Retinal pigment epithelial cell (primary cell): ENCODE measurements around the gene CACNB1.
"Not testable (repeated sequence)": the region's sequence is repeated elsewhere in the genome, so short reads cannot be mapped to it uniquely, and the experiment has no call there.

Experiments used
- DNase-seq: peaks from one replicate; pipeline ENCODE4 v3.0.0-alpha.2; 2010; ENCODE audit warnings: low read depth
- H3K4me3 ChIP-seq: 2 replicates; pipeline ENCODE4 v1.5.1; 2011; ENCODE audit warnings: mild to moderate bottlenecking, low read length, control low read depth, moderate library complexity
- CTCF ChIP-seq: conservative IDR thresholded peaks from 2 replicates; pipeline ENCODE4 v1.5.1; 2011; ENCODE audit warnings: low read depth, low read length, control low read depth, inconsistent platforms

CACNB1 gene

DNA sequence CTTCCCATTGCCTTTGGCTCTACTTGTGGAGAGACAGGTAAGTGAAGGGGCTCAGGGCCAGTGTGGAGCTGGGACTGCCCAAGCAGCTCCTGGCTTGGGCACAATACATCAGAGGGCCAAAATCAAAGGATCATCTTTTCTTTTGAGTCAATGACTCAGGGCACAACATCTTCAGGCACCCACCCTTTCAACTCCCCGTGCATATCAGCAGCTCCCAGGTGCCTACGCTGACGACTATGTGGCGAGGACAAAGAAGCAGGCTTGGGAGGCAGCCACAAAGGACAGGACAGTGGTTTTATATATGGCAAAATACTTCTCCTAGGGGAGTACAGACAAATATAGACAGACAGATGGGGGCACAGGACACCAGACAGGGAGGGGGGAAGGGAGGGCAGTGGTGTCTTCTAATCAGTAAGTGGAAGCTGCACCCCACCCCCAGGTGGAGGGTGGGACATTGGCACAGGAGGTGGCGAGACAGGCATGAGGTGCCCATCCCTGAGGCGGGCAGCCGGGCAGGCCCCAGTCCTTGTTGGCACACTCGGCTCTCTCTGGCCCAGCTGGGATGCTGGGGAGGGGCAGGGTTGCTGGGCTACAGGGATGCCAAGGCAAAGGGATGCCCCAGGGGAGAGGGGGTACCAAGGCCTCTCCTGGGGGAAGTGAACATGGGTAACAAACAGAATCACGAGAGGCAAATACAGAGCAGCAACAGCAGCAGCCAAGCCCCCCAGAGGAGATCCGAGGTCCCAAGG lies 23.8 kb downstream of the CACNB1 start:
- TF ChIP-seq CTCF = no peak
- no peak overlapping the region for H3K4me3 ChIP-seq
- DNase-seq = no peak

DNA sequence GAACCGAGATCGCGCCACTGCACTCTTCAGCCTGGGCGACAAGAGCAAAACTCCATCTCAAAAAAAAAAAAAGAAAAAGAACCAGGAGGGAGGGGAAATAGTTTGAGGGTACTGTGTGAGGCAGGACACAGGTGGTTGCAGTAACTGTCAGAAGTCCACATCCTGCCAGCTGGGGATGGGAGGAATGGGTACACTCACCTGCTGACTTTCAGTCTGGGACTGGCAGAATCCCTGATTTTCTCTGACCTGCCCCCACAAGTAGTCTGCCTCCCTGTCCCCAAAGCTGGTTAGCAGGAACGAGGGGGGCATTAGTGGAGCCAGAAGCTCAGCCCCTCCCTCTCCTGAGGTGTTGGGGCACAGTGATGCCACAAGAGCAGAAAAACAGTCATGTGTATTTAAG lies 24.4 kb downstream of the CACNB1 start:
- no peak overlapping the region for H3K4me3 ChIP-seq
- DNase-seq = no peak
- no peak for TF ChIP-seq CTCF

DNA sequence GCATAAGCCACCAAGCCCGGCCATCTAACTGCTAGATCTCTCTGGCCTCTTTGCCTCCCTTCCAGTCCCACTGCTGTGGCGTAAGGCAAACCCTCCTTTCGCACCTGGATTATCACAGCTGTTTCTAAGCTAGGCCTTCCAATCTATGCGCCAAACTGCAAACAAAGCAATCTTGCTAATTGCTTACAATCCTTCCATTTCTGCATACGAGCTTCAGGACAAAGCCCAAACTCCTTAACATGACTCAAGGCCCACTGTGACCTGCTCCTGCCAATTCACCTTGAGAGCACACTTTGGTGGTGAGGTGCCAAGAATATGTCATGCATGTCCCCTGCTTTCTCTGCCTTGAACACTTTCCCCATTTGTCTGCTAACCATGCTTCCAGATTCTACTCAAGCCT lies 25.5 kb downstream of the CACNB1 start:
- no peak for DNase-seq
- no peak overlapping the region for H3K4me3 ChIP-seq
- TF ChIP-seq CTCF = no peak

GRCh38 chr17:39170558-39170957 lies 26.9 kb downstream of the CACNB1 start:
- H3K4me3 ChIP-seq = no peak overlapping the region
- no peak for DNase-seq
- no peak for TF ChIP-seq CTCF

- no peak for DNase-seq
- H3K4me3 ChIP-seq = no peak overlapping the region
- TF ChIP-seq CTCF = no peak
Measured at GRCh38 chr17:39170109-39170508, 27.4 kb downstream of the CACNB1 start.

DNA sequence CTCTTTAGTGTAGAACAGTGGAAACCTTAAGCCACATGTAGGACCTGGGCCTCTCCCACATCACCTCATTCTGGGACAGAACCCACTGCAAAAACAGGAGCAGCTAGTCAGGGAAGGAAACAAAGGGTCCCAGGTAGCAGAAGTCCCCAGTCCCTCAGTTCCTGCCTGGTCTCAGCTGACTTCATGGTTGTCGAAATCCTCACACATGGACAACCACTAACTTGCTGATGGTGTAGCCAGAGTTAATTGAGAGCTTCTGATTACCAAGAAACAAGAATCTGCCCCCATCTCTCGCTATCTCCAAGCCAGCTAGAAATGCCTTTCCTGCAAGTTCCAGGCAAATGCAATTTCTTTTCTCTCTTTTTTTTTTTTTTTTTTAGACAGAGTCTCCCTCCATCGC lies 28.0 kb downstream of the CACNB1 start:
- no peak for TF ChIP-seq CTCF
- H3K4me3 ChIP-seq = no peak overlapping the region
- no peak for DNase-seq

GRCh38 chr17:39169101-39169500 lies 28.4 kb downstream of the CACNB1 start:
- DNase-seq = no peak
- TF ChIP-seq CTCF = no peak
- no peak overlapping the region for H3K4me3 ChIP-seq

GRCh38 chr17:39168503-39168902 lies 29.0 kb downstream of the CACNB1 start:
- DNase-seq, H3K4me3 ChIP-seq: not testable (repeated sequence)
